Astrocyte of the spinal cord (primary cell): ENCODE data around the gene VSTM2B.

Experiments
- DNase-seq: peaks from one replicate; pipeline ENCODE4 v3.0.0; 2011; ENCODE audit warnings: low read depth, low spot score
- H3K4me3 ChIP-seq: 2 replicates; pipeline ENCODE4 v1.5.1; 2011; ENCODE audit warnings: low read depth, mild to moderate bottlenecking, low read length, moderate library complexity
- in situ Hi-C: cut with HindIII; loops from 2 replicates; pipeline ENCODE4 v1.10.0; 2017; ENCODE audit warnings: low sequenced_read_pairs
- TF ChIP-seq, protein P1 (sequence below): IDR thresholded peaks from 2 replicates; pipeline ENCODE4 v1.5.1; 2012; ENCODE audit warnings: low read depth, mild to moderate bottlenecking, low read length, inconsistent platforms

VSTM2B gene

DNA sequence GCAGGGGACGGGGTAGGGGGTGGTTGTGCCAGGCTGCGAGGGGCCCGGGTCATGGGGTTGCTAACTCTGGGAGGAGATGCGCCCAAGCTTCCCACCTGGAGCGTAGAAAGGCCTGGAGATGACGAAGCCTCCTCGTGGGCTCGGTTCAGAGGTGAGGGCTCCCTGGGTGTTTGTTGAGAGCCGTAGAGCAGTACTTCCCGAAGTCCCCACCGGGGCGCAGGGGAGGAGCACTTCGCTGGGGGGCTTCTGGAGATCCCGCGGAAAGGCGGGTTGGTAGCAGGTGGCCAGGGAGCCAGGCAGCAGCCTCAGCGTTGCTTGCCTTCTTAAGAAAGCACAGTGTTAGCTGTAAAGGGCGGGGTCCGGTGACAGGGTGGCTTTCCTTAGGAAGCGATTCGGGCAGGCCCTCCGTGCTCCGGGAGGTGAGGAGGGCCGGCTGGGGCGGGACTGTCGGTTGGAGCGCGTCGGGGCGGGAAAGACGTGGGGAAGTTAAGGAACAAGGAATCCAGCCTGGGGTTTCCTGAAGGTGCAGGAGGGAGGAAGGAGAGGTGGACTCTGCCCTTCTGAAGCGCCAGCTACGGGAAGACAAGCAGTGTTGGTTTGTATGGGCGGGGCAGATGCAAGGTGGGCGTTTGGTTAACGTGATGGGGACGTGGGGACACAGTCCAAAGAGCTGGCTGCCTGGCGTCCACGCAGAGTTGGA, 3.3 kb downstream of the VSTM2B start:
- no peak for DNase-seq
- in situ Hi-C loops = no loop called here
- no peak overlapping the region for H3K4me3 ChIP-seq
- TF ChIP-seq, protein P1, sequence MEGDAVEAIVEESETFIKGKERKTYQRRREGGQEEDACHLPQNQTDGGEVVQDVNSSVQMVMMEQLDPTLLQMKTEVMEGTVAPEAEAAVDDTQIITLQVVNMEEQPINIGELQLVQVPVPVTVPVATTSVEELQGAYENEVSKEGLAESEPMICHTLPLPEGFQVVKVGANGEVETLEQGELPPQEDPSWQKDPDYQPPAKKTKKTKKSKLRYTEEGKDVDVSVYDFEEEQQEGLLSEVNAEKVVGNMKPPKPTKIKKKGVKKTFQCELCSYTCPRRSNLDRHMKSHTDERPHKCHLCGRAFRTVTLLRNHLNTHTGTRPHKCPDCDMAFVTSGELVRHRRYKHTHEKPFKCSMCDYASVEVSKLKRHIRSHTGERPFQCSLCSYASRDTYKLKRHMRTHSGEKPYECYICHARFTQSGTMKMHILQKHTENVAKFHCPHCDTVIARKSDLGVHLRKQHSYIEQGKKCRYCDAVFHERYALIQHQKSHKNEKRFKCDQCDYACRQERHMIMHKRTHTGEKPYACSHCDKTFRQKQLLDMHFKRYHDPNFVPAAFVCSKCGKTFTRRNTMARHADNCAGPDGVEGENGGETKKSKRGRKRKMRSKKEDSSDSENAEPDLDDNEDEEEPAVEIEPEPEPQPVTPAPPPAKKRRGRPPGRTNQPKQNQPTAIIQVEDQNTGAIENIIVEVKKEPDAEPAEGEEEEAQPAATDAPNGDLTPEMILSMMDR = no peak

DNA sequence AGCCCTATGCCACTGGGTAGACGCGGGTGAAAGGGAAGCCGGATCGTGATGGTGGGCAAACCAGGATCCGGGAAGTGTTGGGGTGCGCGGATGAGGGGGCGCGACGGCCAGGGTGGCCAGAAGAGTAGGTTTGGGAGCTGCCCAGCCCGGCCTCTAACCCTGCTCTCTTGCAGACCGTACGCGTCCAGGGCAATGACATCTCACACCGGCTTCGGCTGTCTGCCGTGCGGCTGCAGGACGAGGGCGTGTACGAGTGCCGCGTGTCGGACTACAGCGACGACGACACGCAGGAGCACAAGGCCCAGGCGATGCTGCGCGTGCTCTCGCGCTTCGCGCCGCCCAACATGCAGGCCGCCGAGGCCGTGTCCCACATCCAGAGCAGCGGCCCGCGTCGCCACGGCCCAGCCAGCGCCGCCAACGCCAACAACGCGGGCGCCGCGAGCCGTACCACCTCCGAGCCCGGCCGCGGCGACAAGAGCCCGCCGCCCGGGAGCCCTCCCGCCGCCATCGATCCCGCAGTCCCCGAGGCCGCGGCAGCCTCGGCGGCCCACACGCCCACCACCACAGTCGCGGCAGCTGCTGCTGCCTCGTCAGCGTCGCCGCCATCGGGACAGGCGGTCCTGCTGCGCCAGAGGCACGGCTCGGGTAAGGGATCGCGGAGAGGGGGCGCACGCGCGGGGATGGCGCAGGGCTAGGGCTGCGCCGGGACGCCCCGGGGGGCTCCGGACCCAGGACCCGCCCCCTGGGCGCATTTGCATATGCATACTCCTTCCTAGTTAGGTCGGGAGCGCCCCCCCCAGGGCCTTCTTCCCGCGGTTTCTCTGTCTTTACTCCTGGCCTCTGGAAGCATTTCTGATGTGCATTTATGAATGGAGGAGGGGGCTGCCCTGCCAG, 4.1 kb downstream of the VSTM2B start:
- in situ Hi-C loops = no loop called here
- TF ChIP-seq, protein P1 = no peak
- no peak overlapping the region for H3K4me3 ChIP-seq
- no peak for DNase-seq

DNA sequence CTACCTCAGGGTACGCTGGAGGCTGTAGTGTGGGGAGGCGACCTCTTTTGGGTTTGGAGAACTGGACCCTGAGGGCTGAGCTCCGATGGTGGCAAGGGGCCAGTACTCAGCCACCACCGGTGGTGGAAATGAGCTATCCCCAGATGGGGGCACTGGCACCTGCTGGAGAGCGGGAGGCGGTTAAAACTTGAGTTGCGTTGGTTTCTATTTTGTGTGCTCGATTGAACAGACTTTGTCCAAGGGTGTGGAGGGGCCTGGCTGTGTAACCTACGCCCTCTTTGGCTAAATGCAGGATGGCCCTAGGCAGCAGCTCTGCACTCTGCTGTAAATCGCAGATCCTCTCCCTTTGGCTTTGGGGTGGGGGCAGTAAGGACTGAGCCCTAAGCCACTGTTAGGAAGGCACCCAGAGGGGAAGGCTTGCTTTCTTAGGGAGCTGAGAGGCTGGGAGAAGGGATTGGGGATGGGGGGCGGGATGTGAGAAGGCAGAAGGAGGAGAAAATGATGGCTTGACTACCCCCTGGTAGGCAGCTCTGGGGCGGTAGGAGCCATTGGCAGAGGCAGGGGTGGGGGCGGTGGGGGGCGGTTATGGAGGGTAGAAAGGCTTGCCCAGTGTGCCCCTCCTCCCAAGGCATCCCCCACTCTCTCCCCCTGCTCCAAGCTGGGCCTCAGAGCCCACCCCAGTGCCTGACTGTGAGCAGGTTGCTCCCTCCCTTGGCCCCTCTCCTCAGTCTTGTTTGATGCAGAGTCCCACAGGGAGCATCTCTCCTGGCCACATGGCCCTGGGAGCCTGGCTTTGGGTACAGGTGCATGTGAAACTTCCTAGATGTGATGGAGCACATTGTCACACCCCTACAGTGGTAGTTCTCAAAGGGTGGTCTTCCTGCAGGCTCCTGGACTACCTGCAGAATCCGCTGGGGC, 5.0 kb downstream of the VSTM2B start:
- no peak for DNase-seq
- in situ Hi-C loops = no loop called here
- TF ChIP-seq, protein P1 = no peak
- no peak overlapping the region for H3K4me3 ChIP-seq

DNA sequence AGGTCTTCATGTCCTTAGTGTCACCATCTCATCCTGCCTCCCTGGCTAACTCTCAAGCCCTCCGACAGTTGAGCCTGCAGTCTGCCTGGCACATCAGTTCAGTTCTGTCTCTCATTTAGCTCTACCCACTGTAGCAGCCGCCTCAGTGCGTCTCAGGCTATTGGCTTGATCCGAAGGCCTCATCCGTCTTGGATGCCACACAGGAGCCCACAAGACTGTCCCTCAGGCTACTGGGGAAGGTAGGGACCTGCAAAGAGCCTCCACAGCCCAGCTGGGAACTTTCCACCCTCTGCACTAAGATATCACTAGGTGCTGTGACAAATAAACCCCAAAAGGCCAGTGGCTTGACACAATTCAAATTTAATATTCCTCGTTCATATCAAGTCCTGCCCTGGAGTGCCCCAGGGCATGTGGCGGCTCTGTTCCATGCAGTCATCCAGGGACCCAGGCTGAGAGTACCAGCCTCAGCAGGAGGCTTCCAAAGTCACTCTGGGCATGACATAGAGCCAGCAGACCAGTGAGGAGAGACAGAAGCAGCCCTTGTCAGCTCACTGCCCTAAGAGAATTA, 5.7 kb downstream of the VSTM2B start:
- in situ Hi-C loops = no loop called here
- H3K4me3 ChIP-seq = no peak overlapping the region
- no peak for DNase-seq
- TF ChIP-seq, protein P1 = no peak

DNA sequence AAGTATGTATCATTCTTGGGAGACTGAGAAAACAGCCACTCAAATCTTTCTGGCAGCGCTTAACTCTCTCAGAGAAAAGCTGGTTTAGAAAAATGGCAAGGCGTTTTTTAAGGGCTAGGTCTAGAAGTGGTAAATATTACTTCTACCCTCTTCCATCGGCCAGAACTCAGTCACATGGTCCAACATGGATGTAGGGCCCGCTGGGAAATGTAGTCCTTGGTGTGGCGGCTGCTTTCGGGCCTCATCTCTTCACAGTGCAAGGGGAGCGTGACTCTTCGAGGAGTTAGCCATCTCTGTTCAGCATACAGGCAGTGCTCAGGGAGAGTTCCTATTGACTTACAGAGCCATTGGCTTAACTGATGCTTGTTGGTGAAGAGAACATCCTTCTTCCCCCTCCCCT, 6.3 kb downstream of the VSTM2B start:
- no peak for DNase-seq
- in situ Hi-C loops = no loop called here
- TF ChIP-seq, protein P1 = no peak

DNA sequence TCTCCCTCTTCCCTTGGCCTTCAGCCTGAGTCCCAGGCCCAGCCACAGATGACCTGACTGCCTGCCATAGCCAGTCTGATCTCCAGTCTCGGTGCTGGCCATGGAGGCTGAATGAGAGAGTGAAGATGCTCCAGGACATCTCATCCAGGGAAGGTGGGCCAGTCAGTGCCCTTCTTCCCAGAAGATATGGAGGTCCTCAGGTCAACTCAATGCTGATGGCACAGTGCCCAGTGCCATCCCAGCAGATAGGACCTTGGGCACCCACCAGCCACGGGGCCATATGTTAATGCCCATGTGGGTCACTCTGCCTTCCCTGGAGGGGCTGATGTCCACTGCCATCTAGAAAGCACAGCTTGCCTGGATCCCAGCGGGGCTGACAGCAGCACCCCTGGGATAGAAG, 7.2 kb downstream of the VSTM2B start:
- in situ Hi-C loops = no loop called here
- no peak overlapping the region for H3K4me3 ChIP-seq
- no peak for DNase-seq
- TF ChIP-seq, protein P1 = no peak

More for the DNA sequence above, 6.3 kb downstream of the VSTM2B start:
- no peak overlapping the region for H3K4me3 ChIP-seq
